22Rv1 (cell line): ENCODE measurements around the gene SARNP.

Experiments used
- H3K27ac ChIP-seq: fragments of 450-650 bp; 2 replicates; pipeline ENCODE4 v1.5.1; 2017
- CTCF ChIP-seq: fragments of 450-650 bp; IDR thresholded peaks from 2 replicates; pipeline ENCODE4 v1.5.1; 2017; ENCODE audit warnings: mild to moderate bottlenecking
- ZFX ChIP-seq: fragments of 450-650 bp; IDR thresholded peaks from 2 replicates; pipeline ENCODE4 v1.6.1; 2017; ENCODE audit warnings: antibody characterized with exemption, borderline replicate concordance

The SARNP gene

GRCh38 chr12:55830601-55831446 lies 13.3 kb upstream of the SARNP start:
- TF ChIP-seq ZFX (no peak), CTCF (no peak)
- peak overlapping the region; percentile 89 for H3K27ac ChIP-seq

GRCh38 chr12:55829967-55830600 lies 12.6 kb upstream of the SARNP start:
- TF ChIP-seq CTCF (no peak), ZFX (no peak)
- H3K27ac ChIP-seq, result peak overlapping the region; percentile 89

- TF ChIP-seq ZFX (no peak), CTCF (no peak)
- H3K27ac ChIP-seq, result peak overlapping the region; percentile 89
Measured at GRCh38 chr12:55828357-55828756, 10.8 kb upstream of the SARNP start.

DNA sequence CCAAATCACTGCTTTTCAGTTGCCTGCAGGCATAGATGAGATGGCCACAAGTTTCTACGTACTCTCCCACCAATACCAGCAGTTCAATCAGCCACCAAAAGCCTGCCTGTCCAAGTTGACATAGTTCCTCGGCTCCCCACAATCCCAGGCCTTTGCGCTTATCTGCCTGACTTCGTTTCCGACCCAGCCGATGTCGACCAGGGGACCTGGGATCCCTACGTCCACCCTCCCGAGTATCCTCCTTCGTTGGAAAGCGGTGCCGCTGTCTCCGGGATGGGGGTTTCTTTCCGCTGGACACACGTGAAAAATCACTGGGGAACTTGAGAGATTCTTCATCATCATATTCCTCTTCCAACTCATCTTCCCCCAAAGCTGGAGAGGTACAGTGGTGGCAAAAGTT lies 10.3 kb upstream of the SARNP start:
- no peak for TF ChIP-seq CTCF
- no peak for TF ChIP-seq ZFX
- H3K27ac ChIP-seq, result peak overlapping the region; percentile 89

DNA sequence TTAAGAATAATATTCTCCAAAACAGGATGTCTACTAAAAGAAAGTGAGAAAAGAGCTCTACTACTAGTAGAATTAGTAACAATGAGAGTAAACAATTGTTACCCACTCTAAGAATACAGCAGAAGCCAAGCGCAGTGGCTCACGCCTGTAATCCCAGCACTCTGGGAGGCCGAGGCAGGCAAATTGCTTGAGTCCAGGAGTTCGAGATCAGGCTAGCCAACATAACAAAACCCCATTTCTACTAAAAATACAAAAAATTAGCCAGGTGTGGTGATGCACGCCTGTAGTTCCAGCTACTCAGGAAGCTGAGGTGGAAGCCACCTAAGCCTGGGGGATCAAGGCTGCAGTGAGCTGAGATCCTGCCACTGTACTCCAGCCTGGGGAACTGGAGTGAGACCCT lies 7.2 kb upstream of the SARNP start:
- H3K27ac ChIP-seq, result peak overlapping the region; percentile 73
- TF ChIP-seq ZFX (no peak), CTCF (no peak)

DNA sequence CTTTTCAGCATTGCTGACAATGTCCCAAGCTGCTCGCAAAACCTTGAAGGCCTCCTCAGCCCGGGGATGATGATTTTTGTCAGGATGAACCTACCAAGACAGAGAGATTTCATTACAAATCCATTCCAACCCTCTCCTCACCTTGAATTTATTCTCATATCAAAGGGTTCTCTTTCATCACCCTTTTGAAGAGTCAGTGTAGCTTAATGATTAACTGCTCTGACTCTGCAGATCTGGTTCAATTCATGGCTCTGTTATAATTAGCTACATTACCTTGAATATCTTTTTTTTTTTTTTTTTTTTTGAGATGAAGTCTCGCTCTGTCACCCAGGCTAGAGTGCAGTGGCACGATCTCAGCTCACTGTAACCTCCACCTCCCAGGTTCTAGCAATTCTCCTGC lies 5.9 kb upstream of the SARNP start:
- no peak for TF ChIP-seq ZFX
- TF ChIP-seq CTCF, result no peak
- peak overlapping the region; percentile 73 for H3K27ac ChIP-seq

GRCh38 chr12:55822228-55822627 lies 4.7 kb upstream of the SARNP start:
- peak overlapping the region; percentile 73 for H3K27ac ChIP-seq
- TF ChIP-seq ZFX (no peak), CTCF (peak; percentile 48)
